Endothelial cell of umbilical vein (primary cell): ENCODE measurements around the gene SH3TC1. TPM values are rescaled to one million over a fixed set of nuclear protein-coding genes. Genes with fewer than 3 reads are reported as not detected.

Source experiments
- BruUV-seq: library from RNA; stranded (reverse); fragments of 400-500 nt; replicated peaks from 2 replicates; lab custom pipeline; 2021; lab: Mats Ljungman, UMichigan
- CTCF ChIA-PET: fragments of 300-600, 350-600 bp; sonication (Branson Sonifier 250); formaldehyde crosslinking; loops from one replicate; lab custom pipeline; 2021; ENCODE audit warnings: antibody characterized with exemption, inconsistent platforms; lab: Charles Lee
- POLR2A ChIA-PET: fragments of 300-600, 350-600 bp; sonication (Branson Sonifier 250); formaldehyde crosslinking; loops from one replicate; lab custom pipeline; 2021; ENCODE audit warnings: antibody characterized with exemption, inconsistent platforms; lab: Charles Lee
- DNase-seq: peaks from one replicate; pipeline ENCODE4 v3.0.0-alpha.2; 2011; ENCODE audit warnings: low read depth, low spot score
- FAIRE-seq: peaks from 2 replicates; lab custom pipeline; 2011; peaks lifted over from hg19 to GRCh38; lab: Jason Lieb, UNC
- H2AFZ ChIP-seq: 2 replicates; pipeline ENCODE4 v1.6.0; 2012; ENCODE audit warnings: low read depth, low read length, control low read depth, inconsistent platforms
- H3K27ac ChIP-seq: 2 replicates; pipeline ENCODE4 v1.5.1; 2011; ENCODE audit warnings: low read depth, mild to moderate bottlenecking, control low read depth, low read length, moderate library complexity; ENCODE audit not compliant: insufficient read depth
- H3K27me3 ChIP-seq, 2 experiments: 2 replicates each; pipeline versions ENCODE4 v1.6.0 to v1.6.1; 2011; ENCODE audit warnings: low read length in 2 of 2, mixed read lengths in 1 of 2; ENCODE audit not compliant: control insufficient read depth in 2 of 2, insufficient read depth in 2 of 2
- H3K36me3 ChIP-seq, 2 experiments: 2 replicates in 1 of 2; 3 replicates in 1 of 2; pipeline ENCODE4 v1.5.1; 2011; ENCODE audit warnings: low read length in 2 of 2, mild to moderate bottlenecking in 1 of 2, moderate library complexity in 1 of 2; ENCODE audit not compliant: control insufficient read depth in 2 of 2, insufficient read depth in 2 of 2; ENCODE audit errors: extremely low read depth in 1 of 2
- H3K4me1 ChIP-seq: 3 replicates; pipeline ENCODE4 v1.5.1; 2011; ENCODE audit warnings: mild to moderate bottlenecking, low read length; ENCODE audit not compliant: control insufficient read depth, insufficient read depth; ENCODE audit errors: extremely low read depth
- H3K4me2 ChIP-seq: 2 replicates; pipeline ENCODE4 v1.6.1; 2011; ENCODE audit warnings: low read length, control low read depth, mixed read lengths; ENCODE audit not compliant: insufficient read depth
- H3K4me3 ChIP-seq, 3 experiments: fragments of 200-600 bp in 1 of 3; sonication (generic), shearing (Covaris generic) in 1 of 3; replicated peaks in 1 of 3; 2 replicates each; pipeline ENCODE4 v1.5.1; 2011 to 2016; ENCODE audit warnings: control low read depth in 3 of 3, low read length in 3 of 3, mild to moderate bottlenecking in 2 of 3, inconsistent platforms in 1 of 3, low read depth in 1 of 3, moderate library complexity in 1 of 3; ENCODE audit not compliant: insufficient read depth in 1 of 3
- H3K79me2 ChIP-seq: 2 replicates; pipeline ENCODE4 v1.6.0; 2012; ENCODE audit warnings: low read length, inconsistent platforms; ENCODE audit not compliant: control insufficient read depth, insufficient read depth
- H3K9ac ChIP-seq: replicated peaks from 2 replicates; pipeline ENCODE3; 2011; ENCODE audit warnings: low read length, control low read depth; ENCODE audit not compliant: insufficient read depth; ENCODE audit errors: extremely low read depth
- H3K9me1 ChIP-seq: replicated peaks from 3 replicates; pipeline ENCODE4 v1.6.0; 2011; ENCODE audit warnings: mild to moderate bottlenecking, low read length; ENCODE audit not compliant: control insufficient read depth, insufficient read depth; ENCODE audit errors: extremely low read depth
- H3K9me3 ChIP-seq: replicated peaks from 2 replicates; pipeline ENCODE4 v1.5.1; 2012; ENCODE audit warnings: low read length, inconsistent platforms; ENCODE audit not compliant: control insufficient read depth, insufficient read depth
- H4K20me1 ChIP-seq: replicated peaks from 2 replicates; pipeline ENCODE3; 2011; ENCODE audit warnings: mild to moderate bottlenecking, low read length; ENCODE audit not compliant: control insufficient read depth, insufficient read depth; ENCODE audit errors: extremely low read depth
- EZH2 ChIP-seq: IDR thresholded peaks from 2 replicates; pipeline ENCODE4 v1.6.1; 2012; ENCODE audit warnings: borderline replicate concordance, low read depth, mild to moderate bottlenecking, moderate library complexity, low read length, inconsistent platforms; ENCODE audit not compliant: severe bottlenecking
- GATA2 ChIP-seq: IDR thresholded peaks from 2 replicates; pipeline ENCODE4 v1.7.0; 2011; ENCODE audit warnings: low read depth, mild to moderate bottlenecking, moderate library complexity, mixed read lengths, low read length; ENCODE audit not compliant: insufficient read length, insufficient read depth
- JUN ChIP-seq: IDR thresholded peaks from 2 replicates; pipeline ENCODE4 v1.6.1; 2011; ENCODE audit warnings: borderline replicate concordance, low read depth; ENCODE audit not compliant: insufficient read length, insufficient read depth
- MAX ChIP-seq: IDR thresholded peaks from 2 replicates; pipeline ENCODE4 v1.6.1; 2011; ENCODE audit not compliant: insufficient read depth, insufficient read length
- POLR2A ChIP-seq: IDR thresholded peaks from 2 replicates; pipeline ENCODE4 v1.6.1; 2012; ENCODE audit warnings: low read depth, mild to moderate bottlenecking, control low read depth, low read length
- POLR2AphosphoS5 ChIP-seq: IDR thresholded peaks from 2 replicates; pipeline ENCODE4 v1.6.1; 2012; ENCODE audit warnings: low read depth, mild to moderate bottlenecking, control low read depth, low read length, moderate library complexity; ENCODE audit not compliant: insufficient read depth
- dilution Hi-C: fragments of 300-500 bp; cut with MboI; formaldehyde crosslinking; loops from one replicate; pipeline ENCODE4 v1.15.0; 2019; ENCODE audit warnings: low sequenced_read_pairs; ENCODE audit not compliant: extremely low pct_ligation_motif_present
- intact Hi-C: fragments of 100-400 bp; cut with micrococcal nuclease; formaldehyde crosslinking; loops from one replicate; pipeline ENCODE4 v1.10.0; 2022
- polyA plus RNA-seq, 4 experiments: library from polyadenylated mRNA; depleted of rRNA in 3 of 4; stranded (reverse) in 3 of 4; unstranded in 1 of 4; fragments of >200 nt; gene quantifications; 2 replicates each; pipeline versions ENCODE4 v1.2.1 to v1.2.3, GENCODE V29; 2011 to 2012; ENCODE audit warnings: missing spikeins in 1 of 4
- total RNA-seq: library from RNA; stranded (reverse); gene quantifications from 2 replicates; pipeline ENCODE4 v1.2.3, GENCODE V29; 2021

SH3TC1 gene
- total and polyA plus RNA-seq, 2 donors (not counting 3 experiments of a cell fraction or from before 2014, with no cell fraction given), result 96.5 to 192 TPM

DNA sequence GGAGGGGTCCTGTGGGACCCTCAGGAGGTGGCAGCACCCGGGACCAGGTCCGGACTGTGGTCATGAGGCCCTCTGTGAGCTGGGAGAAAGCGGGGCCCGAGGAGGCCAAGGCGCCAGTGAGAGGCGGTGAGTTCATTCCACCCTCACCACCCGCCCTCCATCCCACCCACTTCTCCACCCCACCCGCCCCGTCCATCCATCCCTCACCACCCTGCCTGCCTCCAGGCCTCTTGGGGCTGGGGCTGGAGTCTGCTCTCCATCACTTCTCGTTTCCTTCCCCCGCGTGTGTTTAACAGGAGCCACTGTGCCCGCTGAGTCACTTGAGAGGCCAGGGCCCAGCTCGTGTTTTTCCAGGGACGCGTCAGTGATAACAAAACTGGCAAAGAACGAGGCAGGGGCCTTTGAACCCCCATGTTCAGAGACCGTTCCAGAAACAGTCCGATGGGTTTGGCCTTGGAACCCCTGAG is 6.2 kb downstream of the SH3TC1 start:
- peaks cover 65% of the 10 kb centered on the region for H3K79me2 ChIP-seq
- dilution Hi-C loops, result no loop called here
- H3K9me1 ChIP-seq, result no peaks in the 10 kb centered on the region
- H3K27me3 ChIP-seq, result no peaks in the 10 kb centered on the region
- H3K9me3 ChIP-seq, result no peaks in the 10 kb centered on the region
- TF ChIP-seq POLR2A (peak; percentile 29), POLR2AphosphoS5 (no peak)
- no peaks in the 10 kb centered on the region for H4K20me1 ChIP-seq
- DNase-seq, result peak; percentile 39
- peak; percentile 81 for FAIRE-seq
- no peak overlapping the region for H3K9ac ChIP-seq
- peak overlapping the region; percentile 22 for H3K27ac ChIP-seq
- H3K4me3 ChIP-seq, result no peak overlapping the region
- peaks cover 44% of the 10 kb centered on the region for H3K4me1 ChIP-seq
- ChIA-PET POLR2A (no interaction called here), CTCF (interaction anchor here (0.8 to 14.2 kb wide), 2 partner anchors 14 to 28 kb away, joined by 3 to 196 read pairs; no protein-coding TSS in a partner anchor)
- peaks cover 7 to 47% of the 10 kb centered on the region in 2 experiments for H3K36me3 ChIP-seq
- BruUV-seq, result no TSS peak
- intact Hi-C loops, result loop anchor here (2.0 kb wide), 1 partner anchor 14 kb away; no protein-coding TSS in a partner anchor
- H3K4me2 ChIP-seq, result no peak overlapping the region
- no peak overlapping the region for H2AFZ ChIP-seq

DNA sequence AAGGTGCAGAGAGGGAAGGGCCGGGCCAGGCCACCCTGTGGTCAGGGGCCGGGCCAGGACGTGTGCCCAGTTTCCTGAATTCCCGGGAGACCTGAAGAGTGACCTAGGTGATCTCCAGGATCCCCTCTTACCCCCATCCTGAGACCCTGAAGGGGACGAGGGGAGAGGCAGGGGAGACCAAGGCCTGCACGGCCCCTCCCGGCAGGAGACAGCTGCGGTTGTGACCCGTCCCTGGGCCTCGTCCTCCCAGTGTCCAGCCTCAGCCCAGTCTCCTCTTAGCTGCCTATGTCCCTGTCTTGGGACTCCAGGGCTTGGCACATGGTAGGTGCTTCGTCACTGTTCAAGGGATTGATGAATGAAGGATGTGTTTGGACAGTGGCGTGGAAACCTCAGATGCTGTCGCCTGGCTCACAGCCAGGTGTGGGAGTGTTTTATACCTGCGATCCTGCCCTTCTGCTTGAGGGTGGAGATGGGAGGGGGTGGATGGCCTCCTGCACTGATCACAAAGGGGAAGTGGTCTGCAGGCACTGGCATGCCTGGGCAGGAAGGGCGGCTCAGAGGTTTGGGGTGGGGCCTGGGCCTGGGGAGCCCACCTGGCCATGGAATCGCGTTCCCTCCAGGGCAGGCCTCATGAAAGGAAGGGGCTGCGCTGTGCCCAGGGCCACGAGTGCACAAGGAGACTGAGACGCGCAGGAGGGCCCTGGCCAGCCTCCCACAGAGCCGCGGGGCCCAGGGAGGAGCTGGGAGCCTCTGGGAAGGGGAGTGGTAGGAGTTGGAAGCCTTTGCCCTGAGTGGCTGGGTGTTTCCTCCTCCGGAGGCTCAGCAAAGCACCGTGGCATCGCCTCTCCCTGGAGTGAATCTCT is 6.9 kb downstream of the SH3TC1 start:
- H3K4me2 ChIP-seq, result no peak overlapping the region
- POLR2A ChIA-PET, result no interaction called here
- H3K4me3 ChIP-seq, result no peak overlapping the region
- no peaks in the 10 kb centered on the region for H4K20me1 ChIP-seq
- no TSS peak for BruUV-seq
- peaks cover 7 to 45% of the 10 kb centered on the region in 2 experiments for H3K36me3 ChIP-seq
- H3K79me2 ChIP-seq, result peaks cover 58% of the 10 kb centered on the region
- no peak for DNase-seq
- peaks cover 39% of the 10 kb centered on the region for H3K4me1 ChIP-seq
- H3K27me3 ChIP-seq, result no peaks in the 10 kb centered on the region
- CTCF ChIA-PET, result interaction anchor here (0.7 to 14.2 kb wide), 4 partner anchors 15 to 1152 kb away, joined by 3 to 196 read pairs (median 3); no protein-coding TSS in a partner anchor
- no peak for FAIRE-seq
- no peak overlapping the region for H2AFZ ChIP-seq
- intact Hi-C loops, result loop anchor here (2.0 kb wide), 1 partner anchor 15 kb away; no protein-coding TSS in a partner anchor
- dilution Hi-C loops, result no loop called here
- H3K9me3 ChIP-seq, result no peaks in the 10 kb centered on the region
- H3K9me1 ChIP-seq, result no peaks in the 10 kb centered on the region
- peak overlapping the region; percentile 22 for H3K27ac ChIP-seq
- no peak overlapping the region for H3K9ac ChIP-seq
- TF ChIP-seq EZH2, result no peak
- TF ChIP-seq MAX, result no peak
- TF ChIP-seq JUN, result no peak
- TF ChIP-seq POLR2AphosphoS5, result no peak
- no peak for TF ChIP-seq GATA2
